Skeletal muscle cell (primary cell): ENCODE data around the gene MAN1A1.

Experiments used
- DNase-seq: peaks from one replicate; pipeline ENCODE4 v3.0.0-alpha.2; 2010; ENCODE audit warnings: low read depth
- H3K4me3 ChIP-seq: 2 replicates; pipeline ENCODE4 v1.5.1; 2011; ENCODE audit warnings: low read depth, mild to moderate bottlenecking, control low read depth, low read length, moderate library complexity

Gene MAN1A1

DNA sequence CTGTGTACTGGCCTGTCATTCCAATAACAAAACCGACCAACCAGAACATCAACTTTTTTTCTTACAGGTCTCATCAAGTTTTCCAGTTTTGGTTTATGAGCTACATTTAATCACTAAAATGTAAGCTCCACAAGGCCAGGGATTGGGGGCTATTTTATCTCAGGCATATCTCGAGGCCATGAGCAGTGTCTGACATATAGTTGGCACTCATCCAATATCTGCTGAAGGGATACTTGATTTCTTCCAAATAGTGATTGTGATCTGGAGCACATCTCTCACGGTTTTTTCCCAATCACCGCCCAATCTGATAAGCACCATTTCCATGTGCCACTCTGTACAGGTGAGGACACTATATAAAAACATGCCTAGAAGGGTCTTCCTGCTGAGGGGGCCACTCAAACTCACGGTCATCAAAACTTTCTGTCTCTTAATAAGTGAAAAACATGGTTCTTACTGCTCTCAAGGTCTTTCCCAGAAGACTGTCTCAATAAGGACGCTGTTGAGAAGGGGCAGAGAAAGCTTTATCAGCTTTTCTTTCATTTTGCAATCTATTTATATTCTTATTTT, 65.5 kb downstream of the MAN1A1 start:
- no peak for DNase-seq
- no peak overlapping the region for H3K4me3 ChIP-seq

DNA sequence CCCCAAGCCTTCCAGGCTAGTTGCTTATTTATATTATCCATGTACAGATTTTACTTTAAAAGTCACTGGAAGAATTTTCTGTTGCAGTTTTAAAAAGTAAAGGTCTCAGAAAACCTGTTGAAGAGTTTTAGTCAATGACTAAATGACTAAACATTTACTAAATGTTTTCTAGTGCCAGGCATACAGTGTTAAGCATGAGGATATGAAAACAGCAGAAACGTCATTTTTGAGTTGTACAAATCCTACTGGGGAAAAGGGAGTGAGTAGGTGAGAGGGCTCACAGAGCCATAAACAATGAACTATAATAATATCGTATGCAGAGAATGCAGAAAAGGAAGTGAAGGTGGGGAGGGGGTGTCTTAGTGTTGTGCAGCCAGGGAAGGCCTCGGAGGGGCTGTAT, 66.3 kb downstream of the MAN1A1 start:
- no peak overlapping the region for H3K4me3 ChIP-seq
- DNase-seq = no peak

DNA sequence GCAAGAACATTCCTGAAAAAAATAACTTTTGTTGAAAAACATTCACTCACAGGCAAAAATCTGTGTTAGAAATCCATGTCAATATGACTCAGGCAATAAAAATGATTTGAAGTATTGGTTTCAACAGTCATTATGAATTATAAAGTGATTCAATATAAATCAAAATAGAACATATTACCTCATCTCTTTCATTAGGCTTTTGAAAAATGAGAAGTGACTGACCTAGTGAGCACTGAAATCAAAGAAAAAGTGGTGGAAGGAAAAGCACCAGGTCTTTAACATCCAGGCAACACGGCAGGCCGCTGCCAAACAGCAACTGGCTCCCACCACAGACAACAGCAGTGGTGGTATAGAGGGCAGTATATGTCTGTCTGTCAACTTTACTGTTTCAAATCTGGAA, 68.9 kb downstream of the MAN1A1 start:
- H3K4me3 ChIP-seq = no peak overlapping the region
- DNase-seq = no peak

DNA sequence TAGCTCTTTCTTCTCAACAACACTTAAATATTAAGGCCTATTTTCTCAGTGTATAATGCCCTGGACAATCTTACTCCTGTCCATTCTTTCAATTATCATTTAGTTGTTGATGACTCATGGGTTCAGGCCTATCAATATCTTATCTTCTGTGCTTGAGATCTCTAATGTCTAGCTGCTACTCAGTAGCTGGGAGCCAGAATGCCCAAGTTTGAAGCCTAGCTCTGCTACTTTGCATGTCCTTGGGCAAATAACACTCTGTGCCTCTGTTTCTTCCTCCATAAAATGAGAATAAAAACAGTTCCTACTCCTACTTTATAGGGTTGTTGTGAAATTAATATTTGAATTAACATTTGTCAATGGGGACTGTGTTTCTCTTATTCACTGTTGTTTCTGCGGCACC, 69.5 kb downstream of the MAN1A1 start:
- no peak for DNase-seq
- no peak overlapping the region for H3K4me3 ChIP-seq

DNA sequence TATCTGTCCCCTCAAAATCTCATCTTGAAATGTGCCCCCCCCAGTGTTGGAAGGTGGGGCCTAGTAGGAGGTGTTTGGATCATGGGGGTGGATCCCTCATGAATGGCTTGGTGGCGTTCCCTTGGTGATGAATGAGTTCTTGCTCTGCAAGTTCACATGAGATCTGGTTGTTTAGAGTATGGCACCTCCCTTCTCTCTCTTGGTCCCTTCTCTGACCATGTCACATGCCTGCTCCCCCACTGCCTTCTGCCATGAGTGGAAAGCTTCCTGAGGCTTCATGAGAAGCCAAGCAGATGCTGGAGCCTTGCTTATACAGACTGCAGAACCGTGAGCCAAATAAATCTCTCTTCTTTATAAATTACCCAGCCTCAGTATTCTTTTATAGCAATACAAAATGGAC, 70.9 kb downstream of the MAN1A1 start:
- DNase-seq = no peak
- no peak overlapping the region for H3K4me3 ChIP-seq

DNA sequence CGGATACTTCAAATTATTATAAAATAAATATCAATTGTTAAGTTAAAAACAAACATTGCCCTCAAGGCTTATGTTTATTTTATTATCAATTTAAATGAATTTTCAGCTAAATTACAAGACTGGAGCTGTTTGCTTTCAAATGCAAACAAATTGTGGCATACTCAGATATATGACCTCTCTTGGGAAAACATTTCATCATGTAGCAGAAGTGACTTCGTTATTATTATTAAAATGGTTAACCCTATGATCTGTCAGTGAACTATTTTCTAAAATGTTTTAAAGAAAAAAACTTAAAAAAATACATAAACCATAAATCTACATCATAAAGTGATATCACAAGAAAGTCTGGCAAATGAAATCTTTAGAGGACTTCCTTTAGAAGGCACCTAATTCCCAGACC, 72.5 kb downstream of the MAN1A1 start:
- DNase-seq = no peak
- no peak overlapping the region for H3K4me3 ChIP-seq

DNA sequence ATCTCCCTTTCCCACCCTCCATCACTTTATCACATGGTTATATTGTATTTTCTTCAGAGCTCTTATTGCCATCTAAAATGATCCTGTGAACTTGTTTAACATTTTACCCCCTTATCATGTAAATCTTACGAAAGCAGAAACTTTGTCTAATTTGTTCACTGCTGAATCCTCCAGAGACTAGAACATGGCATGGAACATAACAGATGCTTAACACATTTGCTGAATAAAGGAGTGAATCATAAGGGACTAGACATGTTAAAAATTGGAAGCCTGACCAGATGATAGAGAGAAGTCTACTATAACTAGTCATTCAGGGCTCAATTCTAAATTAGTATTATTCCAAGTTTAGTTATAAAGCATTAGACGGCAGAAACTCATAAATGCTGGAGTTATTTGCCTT, 73.3 kb downstream of the MAN1A1 start:
- peak; percentile 27 for DNase-seq
- no peak overlapping the region for H3K4me3 ChIP-seq

DNA sequence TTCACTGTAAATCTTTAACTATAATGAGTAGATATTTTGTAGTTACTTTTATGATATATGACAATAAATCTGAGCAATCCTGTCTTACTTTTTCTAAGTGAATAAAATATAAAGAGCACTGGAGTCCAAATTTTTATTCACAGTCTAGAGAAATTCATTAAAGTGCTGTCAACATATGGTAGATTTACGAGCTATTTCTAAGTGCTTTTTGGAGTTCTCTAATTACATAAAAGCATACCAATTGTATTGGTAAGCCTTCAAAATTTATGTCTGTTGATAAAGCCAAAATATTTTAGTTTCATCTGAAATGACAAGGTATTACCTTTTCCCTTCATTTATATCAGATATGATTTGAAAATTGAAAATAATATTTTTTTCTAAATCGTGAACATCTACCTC, 75.4 kb downstream of the MAN1A1 start:
- no peak for DNase-seq
- no peak overlapping the region for H3K4me3 ChIP-seq

DNA sequence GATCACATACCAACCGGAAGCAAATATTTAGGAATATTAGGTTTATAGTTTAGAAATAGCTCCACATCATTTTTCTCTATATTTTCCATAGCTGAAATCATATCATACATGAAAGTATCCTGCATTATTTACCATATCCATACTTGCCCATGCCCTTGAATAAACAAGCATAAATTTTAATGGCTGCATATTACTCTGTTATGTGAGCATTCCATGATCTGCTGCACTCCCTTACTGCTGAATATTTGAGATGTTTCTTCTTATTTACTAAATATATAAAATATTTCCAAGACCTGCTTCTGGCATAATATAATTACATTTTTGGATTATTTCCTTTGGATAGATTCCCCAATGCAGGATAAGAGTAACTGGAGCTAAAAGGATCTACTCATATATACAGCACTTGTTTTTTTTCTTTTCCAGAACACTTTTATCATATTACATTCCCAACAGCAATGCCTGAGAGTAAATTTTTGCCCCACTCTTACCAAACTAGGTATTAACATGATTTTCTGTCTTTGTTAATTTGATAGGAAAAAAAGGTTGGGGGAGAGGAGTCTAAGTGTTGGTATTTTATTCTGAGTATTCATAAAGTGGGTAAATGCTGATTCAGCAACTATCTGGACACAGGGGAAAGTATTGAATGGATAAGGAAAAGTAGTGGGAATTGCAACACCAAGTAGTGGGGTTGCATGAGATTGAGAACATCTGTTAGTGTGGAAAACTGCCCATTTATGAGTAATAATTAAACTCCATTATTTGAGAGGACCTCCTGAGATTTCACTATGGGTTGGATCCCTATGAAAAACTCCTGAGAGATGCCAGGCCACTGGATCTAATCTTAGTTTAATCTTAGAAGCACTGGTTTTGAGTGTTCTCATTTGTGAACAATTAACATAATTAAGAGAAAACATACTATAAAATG, 76.0 kb downstream of the MAN1A1 start:
- H3K4me3 ChIP-seq = no peak overlapping the region
- DNase-seq = peak; percentile 71

DNA sequence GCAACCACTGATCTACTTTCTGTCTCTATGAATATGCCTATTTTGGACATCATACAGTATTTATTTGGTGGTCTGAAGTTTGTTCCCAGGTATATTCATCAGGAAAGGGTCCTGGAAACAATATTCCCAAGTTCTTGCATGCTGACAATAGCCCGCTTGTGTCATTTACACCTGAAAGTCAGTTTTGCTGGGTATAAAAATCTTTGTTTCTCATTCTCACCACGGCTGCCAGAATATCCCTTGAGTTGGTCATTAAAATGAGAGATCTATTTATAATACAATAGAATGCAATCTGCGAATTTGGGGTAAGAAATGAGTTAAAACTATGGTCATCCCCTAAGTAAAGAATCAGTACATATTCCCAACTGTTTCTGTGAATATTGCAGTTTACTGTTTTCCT, 79.0 kb downstream of the MAN1A1 start:
- DNase-seq = no peak
- no peak overlapping the region for H3K4me3 ChIP-seq

DNA sequence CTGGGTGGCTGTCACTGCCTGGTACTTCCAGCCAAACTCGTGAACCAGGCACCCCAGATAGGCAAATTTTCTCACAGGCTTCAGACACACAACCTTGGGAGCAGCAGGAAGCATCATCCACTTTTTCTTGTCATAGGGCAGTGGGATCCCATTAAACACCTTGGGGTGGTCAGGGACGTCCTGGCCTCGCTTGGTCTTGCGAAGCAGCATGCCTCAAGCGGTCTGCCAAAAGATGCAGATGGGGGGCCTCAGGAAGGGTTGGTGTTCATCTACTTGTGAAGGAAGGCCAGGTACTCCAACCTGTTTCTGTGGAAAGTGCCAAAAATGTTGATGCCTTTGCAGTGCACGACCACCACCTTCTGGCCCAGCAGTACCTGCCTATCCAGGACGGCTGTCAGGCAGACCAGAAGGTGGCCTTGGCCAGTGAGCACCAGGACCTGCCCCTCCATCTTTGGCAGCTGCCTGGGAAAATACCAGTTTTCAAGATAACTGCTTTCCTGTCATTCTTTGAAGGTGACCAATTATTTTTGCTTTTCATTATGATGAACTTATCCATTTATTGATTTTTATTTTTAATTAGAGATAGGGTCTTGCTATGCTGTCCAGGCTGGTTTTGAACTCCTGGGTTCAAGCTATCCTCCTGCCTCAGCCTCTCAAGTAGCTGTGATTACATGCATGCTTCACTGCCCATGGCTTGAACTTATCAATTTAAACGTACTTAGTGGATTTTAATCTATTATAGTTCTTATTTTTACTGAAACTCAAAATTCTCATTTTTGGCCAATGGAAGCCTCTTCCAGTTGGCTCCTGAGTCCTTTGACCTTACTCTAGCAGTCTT, 80.1 kb downstream of the MAN1A1 start:
- H3K4me3 ChIP-seq = no peak overlapping the region
- no peak for DNase-seq

DNA sequence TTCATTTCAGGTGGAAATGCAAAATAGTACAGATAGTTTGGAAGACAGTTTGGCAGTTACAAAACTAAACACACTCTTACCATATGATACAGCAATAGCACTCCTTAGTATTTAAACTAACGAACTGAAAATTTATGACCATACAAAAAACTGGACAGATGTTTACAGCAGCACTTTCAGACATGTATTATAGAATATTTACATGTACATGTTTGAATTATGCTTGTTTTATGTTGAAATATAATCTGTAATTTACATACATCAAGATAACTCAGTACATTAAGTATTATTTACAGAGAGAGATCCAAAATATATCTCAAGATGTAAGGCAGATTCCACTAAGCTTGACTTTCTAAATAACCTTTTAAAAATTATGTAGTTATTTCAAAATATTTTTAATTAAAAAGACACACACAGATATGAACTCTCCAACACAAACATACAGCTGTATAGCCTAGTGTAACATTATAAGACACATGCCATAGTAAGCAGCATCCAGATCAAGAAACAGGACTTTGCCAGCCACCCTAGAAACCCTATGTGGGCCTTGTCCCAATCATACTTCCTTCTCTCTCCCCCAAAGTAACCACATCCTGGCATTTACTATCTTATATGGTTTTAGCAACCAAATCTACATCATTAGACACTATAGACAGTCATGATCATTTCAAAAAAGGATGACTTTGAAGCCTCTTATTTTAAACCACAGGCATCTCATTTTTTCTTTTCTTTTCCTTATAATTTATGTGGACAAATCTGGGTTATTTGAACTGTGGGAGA, 82.2 kb downstream of the MAN1A1 start:
- no peak for DNase-seq
- no peak overlapping the region for H3K4me3 ChIP-seq

DNA sequence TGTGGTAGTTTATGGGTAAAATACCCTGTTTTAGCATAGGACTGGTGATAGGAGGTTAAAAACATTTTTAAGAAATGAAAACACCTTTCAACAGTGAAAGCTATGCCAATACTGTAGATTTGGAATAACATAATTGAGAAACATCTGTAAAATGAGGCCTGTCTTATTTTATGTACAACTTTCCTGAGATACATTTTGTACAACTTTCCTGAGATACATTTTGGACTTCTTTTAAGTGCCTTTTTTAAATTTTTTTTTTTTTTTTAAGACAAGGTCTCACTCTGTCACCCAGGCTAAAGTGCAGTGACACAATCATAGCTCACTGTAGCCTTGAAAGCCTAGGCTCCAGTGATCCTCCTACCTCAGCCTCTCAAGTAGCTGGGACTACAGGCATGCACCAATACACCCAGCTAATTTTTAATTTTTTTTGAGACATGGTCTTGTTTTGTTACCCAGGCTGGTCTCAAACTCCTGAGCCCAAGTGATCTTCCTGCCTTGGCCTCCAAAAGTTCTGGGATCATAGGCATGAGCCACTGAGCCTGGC, 84.6 kb downstream of the MAN1A1 start:
- DNase-seq = no peak
- no peak overlapping the region for H3K4me3 ChIP-seq

DNA sequence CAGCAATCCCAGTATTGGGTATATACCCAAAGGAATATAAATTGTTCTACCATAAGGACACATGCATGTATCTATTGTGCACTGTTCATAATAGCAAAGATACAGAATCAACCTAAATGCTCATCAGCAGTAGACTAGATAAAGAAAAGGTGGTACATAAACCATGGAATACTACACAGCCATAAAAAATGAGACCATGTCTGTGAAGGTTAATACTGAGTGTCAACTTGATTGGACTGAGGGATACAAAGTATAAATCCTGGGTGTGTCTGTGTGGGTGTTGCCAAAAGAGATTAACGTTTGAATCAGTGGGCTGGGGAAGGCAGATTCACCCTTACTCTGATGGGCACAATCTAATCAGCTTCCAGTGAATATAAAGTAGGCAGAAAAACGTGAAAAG, 86.9 kb downstream of the MAN1A1 start:
- no peak overlapping the region for H3K4me3 ChIP-seq
- DNase-seq = no peak

DNA sequence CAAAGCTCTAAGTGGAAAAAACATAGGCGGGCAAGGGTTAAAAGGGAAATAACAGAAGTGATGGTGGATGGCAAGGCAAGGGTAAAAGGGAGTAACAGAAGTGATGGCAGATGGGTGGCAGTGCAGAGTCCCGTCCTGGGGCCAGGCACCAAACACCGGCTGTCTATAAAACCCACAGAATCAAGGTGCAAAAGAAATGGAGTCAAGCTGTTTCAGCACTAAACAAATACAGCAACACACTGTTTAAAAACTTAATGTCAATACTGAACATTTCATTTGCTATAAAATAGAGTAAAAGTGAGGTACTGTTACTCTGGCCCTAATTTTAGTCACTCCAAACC, 87.6 kb downstream of the MAN1A1 start:
- H3K4me3 ChIP-seq = no peak overlapping the region
- no peak for DNase-seq

DNA sequence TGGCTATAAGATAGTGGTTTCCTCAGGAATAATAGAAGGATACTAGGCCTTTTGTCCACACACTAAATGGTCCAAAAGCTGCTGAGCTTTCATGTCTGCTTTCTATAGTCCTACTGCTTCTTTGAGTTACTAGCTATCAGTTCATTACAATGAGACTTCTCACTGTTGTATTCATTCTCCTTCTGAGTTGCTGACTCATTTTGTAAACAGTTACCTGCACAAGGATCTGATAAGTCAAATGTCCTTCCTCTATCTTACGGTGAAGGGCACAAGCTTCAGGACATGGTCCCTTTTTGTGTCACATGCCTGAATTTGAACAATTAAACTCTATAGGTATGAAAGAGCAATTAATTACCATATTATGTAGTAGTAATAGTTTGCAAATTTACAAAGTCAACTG, 90.5 kb downstream of the MAN1A1 start:
- H3K4me3 ChIP-seq = no peak overlapping the region
- DNase-seq = no peak

DNA sequence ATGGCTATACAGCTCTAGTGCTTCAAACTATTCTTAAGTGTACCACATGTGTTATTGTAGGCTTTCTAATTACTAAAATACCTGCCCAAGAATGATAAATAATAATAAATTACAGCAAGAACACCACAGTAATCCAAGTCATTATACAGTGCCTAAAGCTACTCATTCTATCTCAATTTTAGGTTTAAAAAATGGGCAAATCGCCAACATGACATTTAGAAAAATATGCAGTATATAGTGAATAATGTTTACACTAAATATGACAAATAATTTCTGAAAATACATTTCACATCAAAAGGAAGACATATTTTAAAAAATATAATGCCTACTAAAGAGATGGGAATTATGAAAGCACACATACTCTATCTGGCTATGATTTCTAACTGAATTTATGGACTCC, 91.8 kb downstream of the MAN1A1 start:
- no peak for DNase-seq
- no peak overlapping the region for H3K4me3 ChIP-seq

DNA sequence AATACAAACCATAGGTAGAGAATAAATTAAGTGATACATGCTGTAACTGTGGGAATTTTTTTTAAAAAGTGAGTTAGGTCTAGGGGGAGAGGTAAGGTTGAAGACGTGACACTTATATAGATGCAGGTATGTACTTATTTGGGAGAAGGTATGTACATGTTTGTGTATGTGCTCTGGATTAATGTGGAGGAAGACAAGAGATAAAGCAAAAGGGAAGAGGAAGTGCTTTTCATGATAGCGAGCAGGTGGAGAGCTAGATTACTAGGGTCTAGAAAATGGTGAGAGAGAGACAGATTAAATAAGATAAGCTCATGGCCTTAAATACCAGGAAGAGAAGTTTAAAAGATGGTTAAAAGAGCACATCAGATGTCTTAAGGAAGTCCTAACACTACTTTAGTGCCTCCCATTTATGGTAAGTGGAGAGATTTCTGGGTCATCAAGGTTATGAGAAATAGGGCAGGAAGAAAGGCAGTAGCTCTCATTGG, 92.5 kb downstream of the MAN1A1 start:
- DNase-seq = no peak
- no peak overlapping the region for H3K4me3 ChIP-seq

DNA sequence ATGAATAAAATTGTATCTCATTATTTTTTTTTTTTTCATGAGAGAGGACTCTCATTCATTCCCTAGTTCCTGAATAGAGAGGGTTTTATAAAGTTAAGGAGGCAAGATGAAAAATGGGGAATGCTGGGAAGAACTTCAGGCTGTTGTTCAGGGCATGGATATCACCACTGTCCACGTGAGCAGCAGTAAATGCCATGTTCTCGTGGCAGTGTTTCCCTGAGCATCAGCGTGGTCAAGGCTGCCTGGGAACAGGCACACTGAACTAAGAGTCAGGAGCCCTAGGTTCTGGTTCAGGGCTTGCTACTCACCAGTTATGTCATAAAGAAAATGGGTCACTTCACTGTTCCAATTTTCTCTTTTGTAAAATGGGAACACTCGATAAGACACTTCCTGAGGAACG, 93.2 kb downstream of the MAN1A1 start:
- H3K4me3 ChIP-seq = no peak overlapping the region
- no peak for DNase-seq
